Measurements from ENCODE around the gene HNRNPDL.
A peak's percentile ranks its signal among the peaks of the same experiment; 100 is the strongest.

Gene HNRNPDL

DNA sequence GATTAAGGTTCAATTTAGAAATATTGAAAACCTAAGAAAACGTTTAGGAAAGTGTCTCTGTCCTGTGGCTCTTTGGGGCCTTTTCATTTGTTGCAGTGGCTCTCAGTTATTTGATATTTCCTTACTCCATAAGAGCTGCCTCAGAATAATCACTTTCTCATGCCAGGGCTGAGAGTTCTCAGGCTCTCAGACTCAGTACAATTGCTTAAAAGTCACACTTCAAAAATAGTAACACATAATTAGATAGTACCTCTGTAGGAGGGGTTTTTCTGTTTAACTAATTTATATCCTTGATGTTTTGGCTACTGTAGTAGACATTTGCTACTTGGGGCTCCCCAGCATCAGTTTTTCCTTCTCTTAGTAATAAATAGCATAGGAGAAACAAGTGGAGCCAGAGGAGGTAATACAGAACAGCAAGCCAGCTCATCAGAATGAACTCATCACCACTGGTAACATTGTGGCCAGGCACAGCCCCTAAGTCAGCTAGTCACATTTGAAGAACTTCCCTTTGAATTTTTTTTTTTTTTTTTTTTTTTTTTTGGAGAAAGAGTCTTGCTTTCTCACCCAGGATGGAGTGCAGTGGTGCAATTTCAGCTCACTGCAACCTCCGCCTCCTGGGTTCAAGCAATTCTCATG, 48.5 kb downstream of the HNRNPDL start:
- no peak for DNase-seq

DNA sequence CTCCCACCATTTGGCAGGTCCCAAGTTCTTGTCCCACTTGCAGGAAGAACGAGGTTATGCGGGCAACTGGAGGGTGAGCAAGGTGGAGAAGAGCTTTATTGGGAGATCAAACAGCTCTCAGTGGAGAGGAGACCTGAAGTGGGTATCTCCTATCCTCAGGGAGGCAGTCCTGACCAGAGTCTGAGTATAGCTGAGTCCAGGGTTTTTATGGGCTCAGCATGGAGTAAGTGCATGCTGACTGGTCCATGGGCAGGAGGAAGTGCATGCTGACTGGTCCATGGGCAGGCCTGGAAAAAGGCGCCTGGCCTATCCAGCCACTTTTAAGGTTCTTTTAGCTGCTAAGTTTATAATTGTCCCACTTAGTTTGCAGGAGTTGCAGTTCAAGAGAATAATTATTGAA, 49.0 kb downstream of the HNRNPDL start:
- no peak for DNase-seq

DNA sequence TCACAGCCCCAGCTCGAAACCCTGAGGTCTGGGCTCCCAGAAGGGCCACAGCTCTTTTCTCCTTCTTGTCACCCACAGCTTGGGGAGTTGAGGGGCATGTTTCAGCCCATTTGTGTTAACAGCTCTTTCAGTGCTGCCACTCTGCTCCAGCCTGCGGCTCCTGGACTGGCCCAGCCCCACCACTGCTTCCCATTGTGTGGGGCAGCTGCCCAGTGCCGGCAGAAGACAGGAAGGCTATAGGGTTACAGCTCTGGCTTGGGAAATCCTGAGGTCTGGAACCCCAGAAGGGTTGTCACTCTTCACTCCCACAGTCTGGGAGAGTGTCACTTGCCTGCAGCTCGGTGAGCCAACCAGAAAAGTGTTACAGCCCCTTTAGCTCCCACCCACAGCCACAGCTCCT, 49.4 kb downstream of the HNRNPDL start:
- no peak for DNase-seq

DNA sequence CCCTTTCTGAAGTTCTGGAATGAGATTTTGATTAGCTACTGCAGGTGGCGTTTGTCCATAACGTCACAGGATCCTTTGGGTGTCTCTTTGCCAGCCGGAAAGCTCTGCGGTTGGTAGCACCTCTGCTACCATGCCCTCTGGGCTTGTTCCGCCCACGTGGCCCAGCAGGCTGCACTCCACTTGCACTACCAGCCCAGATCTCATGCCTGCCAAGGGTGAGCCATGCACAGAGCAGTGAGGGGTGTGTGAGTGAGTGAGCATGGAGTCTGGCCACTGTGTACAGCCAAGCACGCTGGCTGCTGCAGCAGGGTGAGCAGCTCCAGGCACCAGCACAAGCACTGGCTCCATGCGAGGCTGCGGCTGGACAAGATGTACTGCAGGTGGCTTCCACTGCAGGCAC, 49.9 kb downstream of the HNRNPDL start:
- no peak for DNase-seq

DNA sequence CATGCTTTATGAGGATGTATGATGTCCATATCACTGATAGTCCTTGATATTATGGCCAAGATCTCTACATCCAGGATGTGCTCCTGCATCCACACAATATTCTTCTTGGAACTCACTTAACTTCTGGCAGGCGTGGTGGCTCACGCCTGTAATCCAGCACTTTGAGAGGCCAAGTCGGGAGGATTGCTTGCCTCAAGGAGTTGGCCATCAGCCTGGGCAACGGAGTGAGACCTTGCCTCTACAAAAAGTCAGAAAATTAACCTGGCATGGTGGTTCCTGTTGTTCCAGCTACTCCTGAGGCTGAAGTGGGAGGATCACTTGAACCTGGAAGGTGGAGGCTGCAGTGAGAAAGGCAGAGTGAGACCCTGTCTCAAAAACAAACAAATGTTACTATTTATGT, 54.2 kb downstream of the HNRNPDL start:
- no peak for DNase-seq

DNA sequence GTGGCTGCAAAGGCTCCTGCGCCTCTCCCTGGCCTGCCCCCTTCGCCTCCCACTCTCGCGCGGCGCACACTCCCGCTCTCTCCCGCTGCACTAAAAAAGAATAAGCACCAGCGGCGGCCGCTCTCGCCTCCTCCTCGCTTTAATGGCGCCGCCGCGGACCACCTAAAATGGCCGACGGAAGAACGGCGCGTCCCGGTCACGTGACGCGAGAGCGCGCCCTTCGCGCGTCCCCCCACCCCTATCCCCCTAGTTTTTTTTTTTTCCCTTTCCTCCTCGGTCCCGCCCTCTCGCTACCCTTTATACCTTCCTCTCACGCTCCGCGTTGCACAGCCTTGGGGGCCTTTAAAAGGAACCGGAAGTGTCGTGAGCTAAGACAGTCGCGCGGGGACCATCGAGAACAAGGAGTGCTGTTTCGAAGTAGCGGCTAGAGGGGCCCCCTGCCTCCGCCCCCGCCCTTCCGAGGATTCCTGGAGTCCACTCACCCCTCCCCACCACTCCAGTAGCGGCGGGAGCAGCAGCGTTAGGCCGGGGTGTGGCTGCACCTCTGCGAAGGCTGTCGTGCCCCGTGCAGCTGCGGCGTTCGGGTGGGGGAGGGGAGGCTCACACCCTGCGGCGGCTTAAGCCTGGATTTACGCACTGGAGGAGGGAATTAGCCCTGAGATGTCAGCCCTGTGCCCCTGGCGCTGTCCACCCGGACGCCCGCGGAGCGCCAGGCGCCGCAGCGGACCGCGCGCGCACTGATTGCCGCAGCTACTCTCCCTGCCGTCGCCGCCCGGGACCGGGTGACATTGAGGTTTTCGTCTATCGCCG, 56.2 kb downstream of the HNRNPDL start, which contains the start of gene HNRNPD:
TSS of gene HNRNPD (minus strand) at position 176 of the 810 bp plus-strand sequence. CDS start 313 bp downstream, outside the sequence.
- DNase-seq, result peak; percentile 97

DNA sequence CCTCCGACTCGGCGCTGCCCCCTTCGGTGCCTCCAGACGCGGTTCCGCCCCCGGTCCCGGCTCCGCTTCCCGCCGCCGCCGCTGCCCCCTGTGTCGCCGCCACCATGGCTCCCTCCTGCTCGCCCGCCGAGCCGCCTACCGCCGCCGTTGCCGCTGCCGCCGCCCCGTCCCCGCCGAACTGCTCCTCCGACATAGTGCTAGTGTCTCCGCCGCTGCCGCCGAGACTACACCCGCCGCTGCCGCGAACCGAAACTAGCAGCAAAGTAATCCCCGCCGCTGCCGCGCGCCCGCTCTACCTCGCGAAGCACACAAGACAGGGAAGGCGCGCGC, 56.8 kb downstream of the HNRNPDL start:
- DNase-seq, result no peak
